Body of pancreas (tissue), 4 donors: Measurements from ENCODE around the gene OTOGL. TPM values are rescaled to one million over a fixed set of nuclear protein-coding genes. Genes with fewer than 3 reads are reported as not detected.

ENCODE experiments used
- ATAC-seq: fragments of 150-250 bp; one replicate; pipeline ENCODE4 v1.9.1; 2016
- DNase-seq, 4 donors: peaks; one replicate each; pipeline ENCODE4 v3.0.0-alpha.2; 2019
- H3K27ac ChIP-seq, 4 donors: fragments of 200-600 bp; sonication (generic); 1 replicate in 3 of 4; 2 replicates in 1 of 4; pipeline versions ENCODE4 v1.5.1 to v1.6.1; 2016 to 2019; ENCODE audit warnings: mild to moderate bottlenecking in 1 of 4, mixed read lengths in 1 of 4, moderate library complexity in 1 of 4
- H3K27me3 ChIP-seq, 2 donors: fragments of 200-600 bp; sonication (generic); one replicate each; pipeline ENCODE4 v1.6.0; 2016; ENCODE audit warnings: mild to moderate bottlenecking in 1 of 2
- H3K36me3 ChIP-seq, 2 donors: fragments of 200-600 bp; sonication (generic); replicated peaks in 1 of 2; 2 replicates each; pipeline ENCODE4 v1.5.1; 2016; ENCODE audit warnings: low read depth in 2 of 2; ENCODE audit not compliant: insufficient read depth in 1 of 2
- H3K4me1 ChIP-seq: fragments of 200-600 bp; sonication (generic); one replicate; pipeline ENCODE4 v1.6.0; 2016
- H3K4me3 ChIP-seq, 2 donors: fragments of 200-600 bp; sonication (generic); 1 replicate in 1 of 2; 2 replicates in 1 of 2; pipeline ENCODE4 v1.5.1; 2016 to 2019
- H3K9me3 ChIP-seq, 3 donors: fragments of 200-600 bp; sonication (generic); 1 replicate in 2 of 3; 2 replicates in 1 of 3; pipeline ENCODE4 v1.5.1; 2016
- POLR2A ChIP-seq, 3 donors: fragments of 450-650 bp; IDR thresholded peaks; one replicate each; pipeline ENCODE4 v1.6.1; 2016; ENCODE audit warnings: antibody characterized with exemption in 3 of 3, mild to moderate bottlenecking in 2 of 3
- WGBS, 2 donors: methylation state at CpG; one replicate each; pipeline ENCODE4 v1.1.5; 2017; 5-methylcytosine and 5-hydroxymethylcytosine counted together
- intact Hi-C: fragments of 100-400 bp; cut with DNase I; formaldehyde crosslinking; loops from one replicate; pipeline ENCODE4 v1.15.1; 2023
- total RNA-seq, 2 donors: library from RNA; depleted of rRNA; stranded (reverse); fragments of >200 nt; gene quantifications; one replicate each; pipeline ENCODE4 v1.1.0, GENCODE V29; 2016
- TF ChIP-seq, protein P1 (sequence below), 7 experiments: fragments of 450-650 bp in 4 of 7; fragments of 200-600 bp in 3 of 7; sonication (generic) in 3 of 7; IDR thresholded peaks; one replicate each; pipeline ENCODE4 v1.5.1; 2016 to 2019; ENCODE audit warnings: antibody characterized with exemption in 7 of 7

The OTOGL gene
- total RNA-seq, 2 donors from 2014 or later = 0.26 to 0.33 TPM

DNA sequence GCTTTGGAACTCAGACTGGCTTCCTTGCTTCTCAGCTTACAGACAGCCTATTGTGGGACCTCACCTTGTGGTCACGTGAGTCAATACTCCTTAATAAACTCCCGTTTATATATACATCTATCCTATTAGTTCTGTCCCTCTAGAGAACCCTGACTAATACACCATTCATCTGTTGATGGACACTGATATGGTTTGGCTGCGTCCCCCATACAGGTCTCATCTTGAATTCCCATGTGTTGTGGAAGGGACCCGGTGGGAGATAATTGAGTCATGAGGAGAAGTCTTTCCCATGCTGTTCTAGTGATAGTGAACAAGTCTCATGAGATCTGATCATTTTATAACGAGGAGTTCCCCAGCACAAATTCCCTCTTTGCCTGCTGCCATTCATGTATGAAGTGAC is 57.0 kb downstream of the OTOGL start:
- intact Hi-C loops = no loop called here
- DNase-seq (no peak), ATAC-seq (no peak)
- TF ChIP-seq, protein P1, sequence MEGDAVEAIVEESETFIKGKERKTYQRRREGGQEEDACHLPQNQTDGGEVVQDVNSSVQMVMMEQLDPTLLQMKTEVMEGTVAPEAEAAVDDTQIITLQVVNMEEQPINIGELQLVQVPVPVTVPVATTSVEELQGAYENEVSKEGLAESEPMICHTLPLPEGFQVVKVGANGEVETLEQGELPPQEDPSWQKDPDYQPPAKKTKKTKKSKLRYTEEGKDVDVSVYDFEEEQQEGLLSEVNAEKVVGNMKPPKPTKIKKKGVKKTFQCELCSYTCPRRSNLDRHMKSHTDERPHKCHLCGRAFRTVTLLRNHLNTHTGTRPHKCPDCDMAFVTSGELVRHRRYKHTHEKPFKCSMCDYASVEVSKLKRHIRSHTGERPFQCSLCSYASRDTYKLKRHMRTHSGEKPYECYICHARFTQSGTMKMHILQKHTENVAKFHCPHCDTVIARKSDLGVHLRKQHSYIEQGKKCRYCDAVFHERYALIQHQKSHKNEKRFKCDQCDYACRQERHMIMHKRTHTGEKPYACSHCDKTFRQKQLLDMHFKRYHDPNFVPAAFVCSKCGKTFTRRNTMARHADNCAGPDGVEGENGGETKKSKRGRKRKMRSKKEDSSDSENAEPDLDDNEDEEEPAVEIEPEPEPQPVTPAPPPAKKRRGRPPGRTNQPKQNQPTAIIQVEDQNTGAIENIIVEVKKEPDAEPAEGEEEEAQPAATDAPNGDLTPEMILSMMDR (IDR thresholded peaks at IDR 0.05) = no peak
- no peak for TF ChIP-seq POLR2A (IDR thresholded peaks at IDR 0.05)
- Histone ChIP-seq H3K36me3 (no peaks in the 10 kb centered on the region), H3K27ac (no peak overlapping the region), H3K27me3 (no peaks in the 10 kb centered on the region), H3K9me3 (no peaks in the 10 kb centered on the region), H3K4me3 (no peak overlapping the region), H3K4me1 (no peaks in the 10 kb centered on the region)
- WGBS, 2 donors = 77 to 79% methylated on average over 5 of the region's 5 CpGs

DNA sequence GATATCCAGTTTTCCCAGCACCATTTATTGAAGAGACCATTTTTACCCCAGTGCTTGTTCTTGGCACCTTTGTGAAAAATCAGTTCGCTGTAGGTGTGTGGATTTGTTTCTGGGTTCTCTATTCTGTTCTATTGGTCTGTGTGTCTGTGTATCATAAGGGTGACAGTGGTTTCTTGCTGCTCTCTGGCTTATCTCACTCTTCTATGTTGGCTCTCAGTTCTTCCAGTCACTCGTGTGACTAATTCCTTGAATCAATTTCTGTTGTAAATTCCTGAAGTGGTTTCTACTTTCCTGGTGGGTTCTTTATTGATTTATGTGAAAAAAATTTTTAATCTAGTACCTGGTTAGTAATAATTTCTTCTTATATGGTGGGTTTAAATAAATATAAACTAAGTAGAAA is 58.3 kb downstream of the OTOGL start:
- DNase-seq (no peak), ATAC-seq (no peak)
- H3K9me3 ChIP-seq = no peaks in the 10 kb centered on the region
- TF ChIP-seq POLR2A (IDR thresholded peaks at IDR 0.05) = no peak
- TF ChIP-seq, protein P1 (IDR thresholded peaks at IDR 0.05) = no peak
- H3K27ac ChIP-seq = no peak overlapping the region
- intact Hi-C loops = no loop called here
- no peak overlapping the region for H3K4me3 ChIP-seq
- H3K36me3 ChIP-seq = no peaks in the 10 kb centered on the region
- H3K4me1 ChIP-seq = no peaks in the 10 kb centered on the region
- WGBS, 2 donors = 25 to 38% methylated on average over 2 of the region's 2 CpGs
- H3K27me3 ChIP-seq = no peaks in the 10 kb centered on the region

DNA sequence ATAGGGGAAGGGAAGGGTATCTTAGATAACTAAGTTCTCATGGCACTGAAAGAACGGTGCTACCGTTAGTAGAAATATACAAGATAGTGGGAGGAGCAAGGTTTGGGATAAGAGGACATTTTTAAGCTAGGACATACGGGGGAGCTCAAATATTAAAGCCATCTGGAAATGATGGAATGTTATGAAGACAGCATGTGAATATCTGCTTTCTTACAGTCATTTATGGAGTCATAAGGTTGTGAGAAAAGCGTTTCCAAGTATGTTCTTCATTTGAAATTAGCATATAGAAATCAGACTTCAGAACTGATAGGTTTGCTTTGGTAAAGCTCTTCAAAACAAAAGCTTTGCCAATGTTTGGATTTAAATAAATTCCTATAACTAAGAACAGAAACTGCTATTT is 62.3 kb downstream of the OTOGL start:
- no peaks in the 10 kb centered on the region for H3K9me3 ChIP-seq
- no peak for TF ChIP-seq POLR2A (IDR thresholded peaks at IDR 0.05)
- TF ChIP-seq, protein P1 (IDR thresholded peaks at IDR 0.05) = no peak
- DNase-seq = no peak
- WGBS, 2 donors = 66 to 68% methylated on average over 4 of the region's 4 CpGs
- no peaks in the 10 kb centered on the region for H3K36me3 ChIP-seq
- H3K4me3 ChIP-seq = no peak overlapping the region
- intact Hi-C loops = no loop called here
- H3K27me3 ChIP-seq = no peaks in the 10 kb centered on the region
- H3K27ac ChIP-seq = no peak overlapping the region
- no peak for ATAC-seq
- H3K4me1 ChIP-seq = no peaks in the 10 kb centered on the region

DNA sequence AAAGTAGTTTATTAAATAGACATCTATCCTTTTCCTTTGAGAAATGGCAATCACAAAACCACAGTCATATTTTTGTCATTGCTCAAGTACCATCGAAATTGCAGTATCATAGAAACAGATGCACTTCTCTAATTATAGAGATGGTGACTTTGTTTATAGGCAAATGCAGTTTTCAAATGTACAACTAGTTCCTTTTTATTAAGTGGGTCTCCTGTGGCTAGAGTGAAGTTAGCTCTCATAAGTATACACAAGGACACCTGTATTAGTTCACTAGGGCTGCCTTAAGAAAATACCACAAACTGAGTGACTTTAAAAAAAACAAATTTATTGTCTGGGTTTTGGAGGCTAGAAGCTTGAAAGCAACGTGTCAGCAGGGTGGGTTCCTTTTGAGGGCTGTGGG is 62.8 kb downstream of the OTOGL start:
- ATAC-seq (no peak), DNase-seq (no peak)
- H3K27me3 ChIP-seq = no peaks in the 10 kb centered on the region
- H3K4me1 ChIP-seq = no peaks in the 10 kb centered on the region
- WGBS, 2 donors = 58 to 70% methylated on average over 2 of the region's 2 CpGs
- intact Hi-C loops = no loop called here
- H3K4me3 ChIP-seq = no peak overlapping the region
- no peak overlapping the region for H3K27ac ChIP-seq
- no peaks in the 10 kb centered on the region for H3K36me3 ChIP-seq
- H3K9me3 ChIP-seq = no peaks in the 10 kb centered on the region
- TF ChIP-seq, protein P1 (IDR thresholded peaks at IDR 0.05) = no peak
- TF ChIP-seq POLR2A (IDR thresholded peaks at IDR 0.05) = no peak

DNA sequence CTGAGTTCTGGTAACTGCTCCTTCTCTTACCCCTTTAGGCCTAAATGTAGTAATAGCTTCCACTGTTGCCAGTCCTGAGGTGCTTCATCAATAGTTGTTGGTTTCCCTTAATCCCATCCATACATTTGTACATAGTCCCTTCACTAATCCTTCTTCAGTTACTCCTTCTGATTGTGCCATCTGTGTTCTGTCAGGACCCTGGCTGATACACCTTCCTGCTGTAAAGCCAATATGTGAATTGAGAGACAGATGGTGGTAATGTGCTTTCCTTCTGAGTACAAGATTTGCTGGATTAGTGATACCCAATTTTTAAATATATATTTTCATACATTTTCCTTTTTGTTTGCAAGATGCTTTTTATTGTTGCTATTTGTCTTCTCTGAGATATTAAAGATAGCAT is 66.4 kb downstream of the OTOGL start:
- Histone ChIP-seq H3K27ac (no peak overlapping the region), H3K27me3 (no peaks in the 10 kb centered on the region), H3K9me3 (no peaks in the 10 kb centered on the region), H3K4me1 (no peaks in the 10 kb centered on the region), H3K4me3 (no peak overlapping the region), H3K36me3 (no peaks in the 10 kb centered on the region)
- intact Hi-C loops = no loop called here
- DNase-seq (no peak), ATAC-seq (no peak)
- TF ChIP-seq, protein P1 (IDR thresholded peaks at IDR 0.05) = no peak
- TF ChIP-seq POLR2A (IDR thresholded peaks at IDR 0.05) = no peak
